GM10266 (cell line): ENCODE measurements around the gene SMPD3.

Experiments
- DNase-seq: peaks from one replicate; pipeline ENCODE4 v3.0.0; 2012; ENCODE audit errors: extremely low spot score
- TF ChIP-seq, protein P1 (sequence below): IDR thresholded peaks from 2 replicates; pipeline ENCODE4 v1.5.1; 2012; ENCODE audit warnings: mild to moderate bottlenecking, low read depth; ENCODE audit not compliant: control insufficient read depth, insufficient read depth; ENCODE audit errors: missing control alignments

Gene SMPD3

GRCh38 chr16:68383858-68384257 is 64.5 kb downstream of the SMPD3 start:
- TF ChIP-seq, protein P1, sequence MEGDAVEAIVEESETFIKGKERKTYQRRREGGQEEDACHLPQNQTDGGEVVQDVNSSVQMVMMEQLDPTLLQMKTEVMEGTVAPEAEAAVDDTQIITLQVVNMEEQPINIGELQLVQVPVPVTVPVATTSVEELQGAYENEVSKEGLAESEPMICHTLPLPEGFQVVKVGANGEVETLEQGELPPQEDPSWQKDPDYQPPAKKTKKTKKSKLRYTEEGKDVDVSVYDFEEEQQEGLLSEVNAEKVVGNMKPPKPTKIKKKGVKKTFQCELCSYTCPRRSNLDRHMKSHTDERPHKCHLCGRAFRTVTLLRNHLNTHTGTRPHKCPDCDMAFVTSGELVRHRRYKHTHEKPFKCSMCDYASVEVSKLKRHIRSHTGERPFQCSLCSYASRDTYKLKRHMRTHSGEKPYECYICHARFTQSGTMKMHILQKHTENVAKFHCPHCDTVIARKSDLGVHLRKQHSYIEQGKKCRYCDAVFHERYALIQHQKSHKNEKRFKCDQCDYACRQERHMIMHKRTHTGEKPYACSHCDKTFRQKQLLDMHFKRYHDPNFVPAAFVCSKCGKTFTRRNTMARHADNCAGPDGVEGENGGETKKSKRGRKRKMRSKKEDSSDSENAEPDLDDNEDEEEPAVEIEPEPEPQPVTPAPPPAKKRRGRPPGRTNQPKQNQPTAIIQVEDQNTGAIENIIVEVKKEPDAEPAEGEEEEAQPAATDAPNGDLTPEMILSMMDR, result no peak
- no peak for DNase-seq

DNA sequence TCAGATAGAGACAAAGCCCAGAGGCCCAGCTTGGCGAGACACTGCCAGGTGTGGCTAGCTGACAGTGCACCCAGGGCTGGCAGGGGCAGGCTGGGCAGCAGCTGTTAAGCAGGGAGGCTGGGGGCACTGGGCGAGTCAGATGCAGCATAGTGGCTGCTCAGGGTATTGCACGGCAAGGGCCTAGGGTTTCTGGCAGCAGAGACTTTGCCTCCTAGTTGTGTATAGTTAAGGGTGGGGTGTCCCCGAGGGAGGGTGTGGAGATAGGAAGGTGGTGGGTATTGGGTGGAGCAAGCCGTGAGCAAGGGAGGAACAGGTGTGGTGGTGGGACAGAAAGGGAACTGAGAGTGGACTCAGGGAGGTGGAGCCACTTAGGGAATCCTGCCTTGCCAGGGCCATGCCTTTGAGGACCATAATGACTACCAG is 66.0 kb downstream of the SMPD3 start:
- TF ChIP-seq, protein P1, result peak; percentile 20
- DNase-seq, result peak; percentile 42

DNA sequence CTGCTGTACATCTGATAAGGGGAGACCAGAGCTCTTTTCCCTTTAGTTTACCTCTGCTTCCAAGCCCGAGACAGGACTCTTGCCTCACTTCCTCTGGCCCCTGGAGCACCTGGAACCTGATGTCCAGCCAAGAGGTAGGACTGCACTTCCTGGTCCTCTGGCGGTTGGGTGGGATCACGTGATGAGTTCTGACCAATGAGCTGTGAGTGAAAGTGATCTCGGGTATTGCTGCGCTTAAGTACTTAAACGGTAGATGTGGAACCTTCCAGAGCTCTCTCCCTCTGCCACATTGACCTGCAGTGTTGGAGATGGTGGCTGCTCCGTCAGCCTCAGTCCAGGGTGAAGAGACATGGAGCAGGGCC is 67.0 kb downstream of the SMPD3 start:
- DNase-seq, result no peak
- TF ChIP-seq, protein P1, result no peak

DNA sequence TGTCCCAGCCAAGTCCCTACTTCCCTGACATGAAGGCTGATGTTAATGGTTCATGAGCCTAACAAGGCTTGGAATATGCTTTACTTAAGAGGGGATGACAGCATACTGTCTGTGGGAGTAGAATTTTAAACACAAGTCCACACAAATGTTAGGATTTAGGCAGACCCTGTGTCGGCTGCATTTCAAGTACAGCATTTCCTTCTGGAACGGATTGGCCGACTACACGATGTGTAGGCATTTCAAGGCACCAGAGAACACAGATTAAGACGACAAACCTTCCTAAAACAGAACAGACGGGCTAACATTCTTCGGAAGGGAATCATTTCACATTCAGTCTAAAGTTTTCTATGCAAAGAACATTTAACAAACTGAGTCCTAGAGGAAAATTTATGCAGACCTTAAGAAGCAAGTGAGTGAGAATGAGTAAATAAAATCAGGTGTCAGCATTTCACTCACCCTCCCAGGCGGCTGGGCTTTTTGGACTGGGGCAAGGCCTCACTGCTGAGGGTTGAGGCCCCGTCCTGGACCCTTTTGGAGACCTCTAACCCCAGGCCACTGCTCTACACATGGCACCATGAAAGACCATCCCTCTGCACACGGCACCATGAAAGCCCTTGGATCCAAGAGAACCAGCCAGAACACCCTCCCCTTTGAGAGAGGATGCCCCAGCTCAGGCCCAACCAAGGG is 67.5 kb downstream of the SMPD3 start:
- TF ChIP-seq, protein P1, result no peak
- no peak for DNase-seq

GRCh38 chr16:68380348-68380670 is 68.0 kb downstream of the SMPD3 start:
- TF ChIP-seq, protein P1, result no peak
- no peak for DNase-seq

DNA sequence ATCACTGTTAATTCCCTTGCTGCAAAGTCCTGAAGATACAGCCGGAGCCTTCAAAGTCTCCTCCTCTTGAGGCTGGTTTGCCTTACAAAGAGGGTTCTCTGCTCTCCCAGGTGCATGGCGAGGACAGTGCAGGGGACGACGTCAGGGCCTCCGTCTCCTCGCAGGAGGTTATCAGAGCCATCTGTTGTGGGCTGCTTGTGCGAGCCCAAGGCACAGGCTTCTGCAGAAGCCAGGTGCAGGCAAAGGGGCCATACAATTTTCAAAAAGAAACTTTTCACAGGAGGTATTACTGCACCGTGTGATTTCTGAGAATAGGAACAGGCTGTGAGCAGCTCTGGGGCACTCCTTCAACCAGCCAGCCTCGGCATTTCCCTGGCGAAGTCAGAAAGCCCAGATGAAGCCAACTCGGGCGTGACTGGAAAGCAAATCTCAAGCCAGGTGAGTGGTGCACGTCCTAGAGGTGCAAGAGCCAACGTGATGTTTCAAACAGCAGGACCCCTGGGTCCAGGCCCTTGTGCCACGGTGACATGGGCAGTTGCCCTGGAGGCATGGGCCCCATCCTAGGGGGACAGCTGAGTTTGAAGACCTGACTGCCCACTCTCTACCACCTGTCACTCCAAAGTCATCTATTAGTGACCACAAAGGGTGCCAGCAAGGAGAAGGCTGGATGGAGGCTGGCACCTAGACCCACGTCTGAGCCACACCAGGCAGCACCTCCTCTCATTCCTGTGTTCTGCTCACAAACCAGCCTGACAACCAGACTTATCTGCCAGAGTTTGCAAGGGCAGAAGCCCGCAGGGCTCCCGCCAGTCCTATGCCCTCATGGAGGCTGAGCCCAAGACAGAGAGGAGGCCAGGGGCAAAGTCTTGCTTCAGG is 68.6 kb downstream of the SMPD3 start:
- TF ChIP-seq, protein P1, result no peak
- DNase-seq, result no peak

DNA sequence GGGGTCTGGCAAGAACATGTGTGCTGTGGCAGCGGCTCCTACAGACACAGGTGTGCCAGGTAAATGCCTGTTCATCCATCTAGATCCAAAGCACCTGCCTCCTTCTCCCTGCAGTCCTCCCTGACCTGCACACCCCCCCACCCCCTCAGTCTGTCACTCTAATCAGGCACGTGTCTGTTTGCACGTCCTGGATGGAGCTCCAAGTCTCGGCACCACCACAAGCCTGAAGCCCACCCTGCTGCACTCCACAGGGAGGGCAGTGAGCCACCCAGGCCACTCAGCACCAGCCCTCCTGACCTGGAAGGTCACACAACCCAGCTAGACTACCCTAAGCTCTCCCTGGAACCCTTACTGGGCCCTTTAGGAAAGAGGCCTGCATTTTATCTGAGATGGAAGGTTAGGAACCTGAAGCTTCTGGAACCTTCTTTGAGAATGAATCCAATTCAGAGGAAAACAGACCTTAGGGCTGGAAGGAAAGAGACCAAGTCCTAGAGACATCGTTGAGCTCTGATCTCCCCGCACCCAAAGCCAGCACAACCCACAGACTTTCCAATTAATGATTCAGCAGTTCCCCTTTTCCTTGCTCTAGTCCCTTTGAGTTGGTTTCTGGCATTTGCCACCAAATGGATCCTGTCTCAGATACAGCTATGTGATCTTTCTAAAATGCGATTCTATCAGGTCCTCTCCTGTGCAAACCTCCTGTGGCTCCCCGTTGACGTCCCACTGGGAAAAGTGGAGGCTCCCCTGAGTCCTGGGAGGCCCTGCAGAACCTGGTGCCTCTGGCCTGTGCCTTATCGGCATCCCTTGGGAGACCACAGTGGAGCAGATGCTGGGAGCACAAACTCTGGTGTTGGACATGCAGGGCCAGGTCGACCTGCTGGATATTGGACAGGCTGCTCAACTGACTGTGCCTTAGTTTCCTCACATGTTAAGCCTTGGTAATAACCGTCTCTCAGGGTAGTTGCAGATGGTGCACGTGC is 69.6 kb downstream of the SMPD3 start:
- DNase-seq, result no peak
- TF ChIP-seq, protein P1, result no peak
